GM21723 (cell line): Measurements from ENCODE around the gene EGFR.

Experiments
- ATAC-seq: cut with Tn5 transposase; IDR thresholded peaks from one replicate; pipeline ENCODE4 v1.9.1; 2021; ENCODE audit warnings: mild to moderate bottlenecking, moderate library complexity; ENCODE audit not compliant: unreplicated experiment

The EGFR gene

DNA sequence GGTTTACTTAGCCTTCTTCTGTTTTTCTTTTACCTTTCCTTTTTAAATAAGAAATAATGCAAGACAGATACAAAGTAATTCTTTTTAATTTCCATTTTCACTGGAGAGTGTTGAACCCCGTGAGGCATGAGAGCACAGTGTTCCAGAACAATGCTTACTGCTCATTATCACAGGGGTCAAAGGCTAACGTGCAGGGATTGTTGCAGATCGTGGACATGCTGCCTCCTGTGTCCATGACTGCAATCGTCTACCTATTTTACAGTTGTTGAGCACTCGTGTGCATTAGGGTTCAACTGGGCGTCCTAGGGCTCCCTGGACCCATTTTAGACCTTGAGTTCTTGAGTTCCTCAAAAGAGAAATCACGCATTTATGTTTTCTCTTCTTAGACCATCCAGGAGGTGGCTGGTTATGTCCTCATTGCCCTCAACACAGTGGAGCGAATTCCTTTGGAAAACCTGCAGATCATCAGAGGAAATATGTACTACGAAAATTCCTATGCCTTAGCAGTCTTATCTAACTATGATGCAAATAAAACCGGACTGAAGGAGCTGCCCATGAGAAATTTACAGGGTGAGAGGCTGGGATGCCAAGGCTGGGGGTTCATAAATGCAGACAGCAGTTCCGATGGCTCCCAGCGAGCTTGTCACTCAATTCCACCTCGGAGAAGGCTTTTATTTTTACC, 124.2 kb downstream of the EGFR start:
- no peak for ATAC-seq

DNA sequence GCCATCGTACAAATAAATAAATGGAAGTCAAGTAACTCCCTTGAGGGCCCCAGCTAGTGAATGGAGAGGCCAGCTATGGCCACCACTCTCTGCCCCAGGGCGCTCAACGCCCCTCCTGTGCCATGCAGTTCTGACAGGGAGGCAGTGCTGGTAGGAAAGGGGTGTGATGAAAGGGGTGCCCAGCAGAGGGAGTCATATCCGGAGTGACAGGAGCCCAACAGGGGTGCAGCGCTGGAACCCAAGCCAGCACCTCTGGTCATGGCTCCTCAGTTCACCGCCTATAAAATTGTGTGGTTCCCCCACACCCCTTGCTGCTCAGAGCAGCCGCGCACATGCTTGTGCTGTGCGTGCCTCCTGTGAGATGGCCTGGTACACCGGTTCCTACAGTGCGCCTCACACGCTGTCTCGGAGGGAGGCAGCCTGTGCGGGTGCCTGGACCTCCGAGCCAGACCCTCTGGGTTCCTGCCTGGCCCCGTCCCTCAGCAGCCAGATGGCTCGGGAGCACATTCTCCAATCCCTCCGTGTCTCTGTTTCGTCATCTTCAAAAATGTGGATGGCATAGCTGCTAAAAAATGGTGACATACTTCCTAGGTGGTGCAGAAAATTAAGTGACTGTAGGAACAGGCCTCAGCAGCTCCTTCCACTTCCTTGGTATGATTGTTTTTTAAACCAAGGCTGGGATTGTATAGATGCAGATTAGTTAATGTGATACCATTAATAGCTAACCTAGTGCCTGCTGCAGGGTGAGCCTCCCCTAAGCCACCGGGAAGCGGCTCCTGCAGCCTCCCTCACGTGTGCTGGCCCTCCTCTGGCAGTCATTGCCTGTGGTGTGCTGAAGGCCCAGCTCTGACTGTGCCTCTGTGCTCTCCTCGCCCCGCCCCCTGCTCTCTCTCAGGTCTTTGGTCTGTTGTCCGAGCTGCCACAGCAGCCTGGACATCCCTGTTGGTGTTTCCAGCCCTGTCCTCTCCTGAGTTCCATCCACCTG, 125.8 kb downstream of the EGFR start:
- ATAC-seq = no peak

DNA sequence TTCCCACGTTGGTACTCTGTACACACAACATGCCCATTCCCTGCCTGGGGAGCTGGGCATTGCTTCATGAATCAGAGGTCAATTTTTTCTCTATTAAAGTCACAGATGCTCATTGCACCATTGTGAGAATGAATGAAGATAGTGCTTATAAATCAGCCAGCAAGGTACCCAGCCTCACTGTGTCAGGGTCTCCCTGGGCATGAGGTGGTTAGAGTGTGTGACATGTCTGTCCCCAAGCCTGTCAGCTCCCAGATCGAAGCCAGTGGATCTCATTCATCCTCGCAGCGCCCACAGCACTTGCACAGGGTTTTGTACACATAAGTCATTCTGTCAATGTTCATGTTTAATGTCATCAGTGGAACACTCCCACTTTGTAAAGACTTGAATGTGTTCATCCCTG, 126.8 kb downstream of the EGFR start:
- ATAC-seq = no peak

- ATAC-seq = no peak
Observed at GRCh38 chr7:55147101-55147500, 128.3 kb downstream of the EGFR start.

DNA sequence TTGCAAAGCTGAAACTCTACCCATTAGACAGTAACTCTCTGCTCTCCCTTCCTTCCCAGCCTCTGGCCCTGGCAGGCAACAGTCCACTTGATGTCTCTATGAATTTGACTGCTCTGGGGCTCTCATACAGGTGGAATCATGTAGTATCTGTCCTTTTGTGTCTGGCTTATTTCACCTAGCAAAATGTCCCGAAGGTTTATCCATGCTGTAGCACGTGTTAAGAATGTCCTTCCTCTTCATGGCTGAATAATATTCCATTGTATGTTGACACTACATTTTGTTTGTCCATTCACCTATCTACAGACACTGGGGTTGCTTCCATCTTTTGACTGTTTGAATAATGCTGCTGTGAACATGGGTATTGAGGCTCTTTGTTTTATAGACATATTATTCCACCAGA, 128.9 kb downstream of the EGFR start:
- ATAC-seq = no peak

GRCh38 chr7:55148571-55148970, 129.8 kb downstream of the EGFR start:
- ATAC-seq = no peak

DNA sequence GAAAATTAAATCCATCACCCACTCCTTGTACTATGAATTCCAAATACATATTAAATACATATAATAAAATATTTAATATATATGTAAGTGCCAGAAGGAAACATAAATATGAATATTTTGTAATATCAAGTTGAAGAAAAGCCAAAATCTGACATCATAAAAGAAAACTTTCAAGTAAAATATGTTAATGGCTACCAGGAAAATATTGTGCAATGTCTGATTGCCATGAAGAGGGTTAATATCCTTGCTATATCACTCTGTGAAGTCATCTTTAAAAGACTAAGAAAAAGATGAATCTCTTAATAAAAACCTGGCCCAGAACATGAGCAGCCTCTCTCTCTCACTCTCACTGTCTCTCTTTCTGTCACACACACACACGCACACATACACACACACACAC, 130.2 kb downstream of the EGFR start:
- no peak for ATAC-seq

GRCh38 chr7:55150166-55150565, 131.3 kb downstream of the EGFR start:
- ATAC-seq = no peak

- ATAC-seq = no peak
Observed at GRCh38 chr7:55150709-55151451, 132.1 kb downstream of the EGFR start.

DNA sequence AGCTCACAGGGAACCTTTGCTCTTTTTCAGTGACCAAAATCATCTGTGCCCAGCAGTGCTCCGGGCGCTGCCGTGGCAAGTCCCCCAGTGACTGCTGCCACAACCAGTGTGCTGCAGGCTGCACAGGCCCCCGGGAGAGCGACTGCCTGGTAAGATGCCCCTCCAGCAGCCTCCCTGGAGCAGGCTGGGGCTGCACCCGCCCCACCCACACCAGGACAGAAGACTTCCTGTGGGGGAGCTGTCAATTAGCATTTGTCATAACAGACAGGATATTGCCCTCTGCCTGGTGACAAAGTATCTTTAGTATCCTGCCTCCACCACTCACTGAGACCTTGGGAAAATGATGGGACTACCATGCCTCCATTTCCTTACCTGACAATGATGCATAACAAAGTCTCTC, 133.7 kb downstream of the EGFR start:
- no peak for ATAC-seq

DNA sequence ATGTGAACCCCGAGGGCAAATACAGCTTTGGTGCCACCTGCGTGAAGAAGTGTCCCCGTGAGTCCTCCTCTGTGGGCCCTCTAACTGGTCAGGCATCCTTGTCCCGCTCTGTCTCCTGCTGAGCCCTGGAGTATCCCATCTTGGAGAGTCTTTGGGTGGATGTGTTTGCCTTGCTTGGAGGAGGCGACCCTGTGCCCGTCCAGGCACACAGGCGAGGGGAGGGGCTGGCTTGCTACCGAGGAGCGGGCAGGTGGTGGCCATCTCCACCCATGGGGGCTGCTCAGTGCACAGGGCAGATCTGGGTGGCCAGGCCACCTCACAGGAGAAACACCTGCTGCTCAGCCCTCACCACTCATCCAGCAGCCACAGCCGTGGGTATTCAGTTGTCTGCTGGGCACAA, 135.3 kb downstream of the EGFR start:
- no peak for ATAC-seq

DNA sequence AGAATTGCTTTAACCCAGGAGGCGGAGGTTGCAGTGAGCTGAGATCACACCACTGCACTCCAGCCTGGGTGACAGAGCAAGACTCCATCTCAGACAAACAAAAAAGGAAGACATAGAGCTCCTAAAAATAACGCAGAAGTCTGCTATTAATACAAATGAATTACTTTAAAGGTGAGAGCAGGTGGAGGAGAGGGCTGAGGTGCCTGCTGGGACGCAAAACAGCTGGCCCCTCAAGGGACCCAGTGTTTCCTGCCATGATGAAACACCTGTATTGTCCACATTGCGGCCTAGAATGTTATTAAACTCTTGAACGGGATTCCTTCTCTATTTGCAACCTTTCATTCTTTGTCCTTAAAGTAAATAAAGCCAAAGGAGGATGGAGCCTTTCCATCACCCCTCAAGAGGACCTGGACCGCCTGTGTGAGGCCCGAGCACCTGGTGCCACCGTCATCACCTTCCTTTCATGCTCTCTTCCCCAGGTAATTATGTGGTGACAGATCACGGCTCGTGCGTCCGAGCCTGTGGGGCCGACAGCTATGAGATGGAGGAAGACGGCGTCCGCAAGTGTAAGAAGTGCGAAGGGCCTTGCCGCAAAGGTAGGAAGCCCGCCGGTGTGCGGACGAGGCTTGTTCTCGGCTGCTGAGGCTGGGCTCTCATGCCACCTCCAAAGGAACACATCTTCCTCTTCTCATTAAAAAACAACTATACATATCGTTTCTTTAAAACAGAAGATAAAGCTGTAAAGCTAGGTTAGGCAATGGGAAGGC, 136.7 kb downstream of the EGFR start:
- no peak for ATAC-seq

- ATAC-seq = no peak
Observed at GRCh38 chr7:55156919-55157763, 138.3 kb downstream of the EGFR start.

- no peak for ATAC-seq
Observed at GRCh38 chr7:55157764-55158105, 138.9 kb downstream of the EGFR start.

DNA sequence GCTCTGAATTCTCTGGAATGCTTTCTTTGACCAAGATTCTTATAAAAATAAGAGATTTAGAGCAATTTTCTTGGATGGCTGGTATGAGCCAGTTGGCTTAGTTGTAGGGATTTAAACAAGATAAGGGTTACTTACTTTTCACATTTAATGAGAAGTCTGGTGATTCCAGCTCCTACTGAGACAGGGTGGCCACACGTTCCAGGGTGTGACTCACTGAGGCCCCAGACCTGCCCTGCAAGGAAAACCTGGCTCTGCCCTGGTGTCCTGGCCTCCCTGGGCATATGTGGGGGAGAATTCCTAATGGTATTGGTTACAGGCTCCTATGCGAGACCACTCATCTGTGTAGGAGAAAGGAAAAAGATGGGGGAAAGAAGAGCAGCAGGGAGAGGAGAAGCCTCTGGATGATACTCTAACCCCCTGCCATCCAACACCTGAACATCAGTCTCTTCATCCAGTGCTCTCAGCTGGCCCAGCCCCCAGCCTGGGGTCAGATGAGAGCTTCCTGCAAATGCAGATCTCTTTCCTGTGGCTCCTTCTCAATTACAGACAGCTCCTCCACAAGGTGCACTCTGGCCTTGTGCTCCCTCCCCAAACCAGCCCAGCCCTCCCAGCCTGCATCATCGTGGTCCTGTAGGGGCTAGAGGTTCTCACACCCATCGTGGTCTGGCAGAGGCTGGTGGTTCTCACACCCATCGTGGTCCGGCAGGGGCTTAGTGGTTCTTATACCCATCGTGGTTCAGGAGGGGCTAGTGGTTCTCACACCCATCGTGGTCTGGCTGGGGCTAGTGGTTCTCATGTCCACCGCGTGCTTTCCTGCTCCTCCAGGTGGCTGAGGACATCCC, 139.9 kb downstream of the EGFR start:
- no peak for ATAC-seq

DNA sequence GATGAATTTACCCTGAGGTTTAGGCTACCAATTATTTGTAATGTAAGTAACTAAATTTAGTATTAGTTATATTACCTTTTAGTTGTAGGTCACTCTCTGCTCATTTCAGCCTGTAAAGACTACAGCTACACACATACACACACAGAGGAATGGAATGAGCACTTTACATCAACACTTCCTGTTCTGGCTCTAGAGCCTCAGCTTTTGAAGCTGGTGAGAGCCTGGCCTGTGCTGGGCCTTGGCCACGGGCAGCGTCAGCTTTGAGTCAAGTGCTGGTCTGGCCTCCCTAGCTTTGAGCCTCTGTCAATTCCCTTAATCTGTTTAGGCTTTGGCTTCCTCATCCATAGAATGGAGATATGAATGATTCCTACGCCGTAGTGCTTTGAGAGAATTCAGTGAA, 141.7 kb downstream of the EGFR start:
- ATAC-seq = no peak

DNA sequence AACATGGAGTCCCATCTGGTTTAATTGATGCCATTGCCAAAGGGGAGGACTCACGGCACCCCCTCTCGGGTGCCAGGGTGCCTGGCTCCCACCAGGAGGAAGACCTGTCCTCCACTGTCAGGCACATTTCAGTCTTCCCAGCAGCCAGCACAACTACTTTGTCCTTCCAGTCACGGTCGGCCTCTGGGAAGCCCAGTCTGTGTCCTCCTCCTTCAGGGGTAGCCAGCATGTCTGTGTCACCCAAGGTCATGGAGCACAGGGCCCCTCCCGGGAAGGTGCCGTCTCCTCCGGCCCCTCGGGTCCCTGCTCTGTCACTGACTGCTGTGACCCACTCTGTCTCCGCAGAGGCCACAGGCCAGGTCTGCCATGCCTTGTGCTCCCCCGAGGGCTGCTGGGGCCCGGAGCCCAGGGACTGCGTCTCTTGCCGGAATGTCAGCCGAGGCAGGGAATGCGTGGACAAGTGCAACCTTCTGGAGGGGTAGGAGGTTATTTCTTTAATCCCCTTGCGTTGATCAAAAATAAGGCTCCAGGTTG, 142.4 kb downstream of the EGFR start:
- no peak for ATAC-seq

- ATAC-seq = no peak
Observed at GRCh38 chr7:55162476-55162875, 143.7 kb downstream of the EGFR start.

DNA sequence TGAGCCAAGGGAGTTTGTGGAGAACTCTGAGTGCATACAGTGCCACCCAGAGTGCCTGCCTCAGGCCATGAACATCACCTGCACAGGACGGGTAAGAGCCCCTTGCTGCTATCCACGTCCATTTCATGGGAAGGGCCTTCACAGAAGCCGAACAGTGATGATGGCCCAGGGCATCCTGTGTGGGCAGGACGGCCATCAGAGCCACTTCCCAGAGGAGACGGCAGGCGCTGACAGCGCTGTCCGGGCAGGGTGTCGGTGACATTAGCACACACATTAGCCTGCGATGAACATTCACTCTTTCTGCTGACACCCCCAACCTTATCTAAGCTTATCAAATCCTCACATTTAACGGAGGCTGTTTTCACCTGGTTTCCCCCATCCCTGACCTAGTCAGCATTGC, 144.9 kb downstream of the EGFR start:
- ATAC-seq = no peak
